ENCODE data around the gene KIFBP. TPM values are rescaled to one million over a fixed set of nuclear protein-coding genes. Genes with fewer than 3 reads are reported as not detected.
A peak's percentile ranks its signal among the peaks of the same experiment; 100 is the strongest.
"Not testable (repeated sequence)": the region's sequence is repeated elsewhere in the genome, so short reads cannot be mapped to it uniquely, and the experiment has no call there.

KIFBP gene
- total RNA-seq (2014; rRNA removed; shearing (Covaris generic)): 32.0 and 35.2 TPM in 2 replicates

- peak; percentile 98 for DNase-seq (ENCODE audit: low spot score)
These were observed at the start of gene KIFBP for GRCh38 chr10:68988530-68989316. Gene KIFBP (plus strand): TSS chr10:68988803. CDS start chr10:68988833, 30 bp downstream.

- no peak for DNase-seq (ENCODE audit: low spot score)
These were observed 49.7 kb upstream of the KIFBP start for GRCh38 chr10:68938884-68939283.

- not testable (repeated sequence) for DNase-seq (ENCODE audit: low spot score)
These were observed 47.7 kb upstream of the KIFBP start for GRCh38 chr10:68940917-68941316.

- DNase-seq (ENCODE audit: low spot score): no peak
These were observed 38.0 kb upstream of the KIFBP start for GRCh38 chr10:68950598-68950997.

- no peak for DNase-seq (ENCODE audit: low spot score)
These were observed 33.7 kb upstream of the KIFBP start for GRCh38 chr10:68954904-68955303.

GRCh38 chr10:68955355-68955831 is 33.2 kb upstream of the KIFBP start:
- no peak for DNase-seq (ENCODE audit: low spot score)

- peak; percentile 92 for DNase-seq (ENCODE audit: low spot score)
These were observed 32.6 kb upstream of the KIFBP start, which contains the start of gene DDX21 for GRCh38 chr10:68955832-68956532. Gene DDX21 (plus strand): TSS chr10:68956170. CDS start chr10:68956226, 56 bp downstream.

GRCh38 chr10:68957284-68957615 is 31.4 kb upstream of the KIFBP start:
- no peak for DNase-seq (ENCODE audit: low spot score)

GRCh38 chr10:68957654-68958053 is 30.9 kb upstream of the KIFBP start:
- DNase-seq (ENCODE audit: low spot score): no peak

- no peak for DNase-seq (ENCODE audit: low spot score)
These were observed 28.7 kb upstream of the KIFBP start for GRCh38 chr10:68959695-68960527.

GRCh38 chr10:68963151-68963550 is 25.5 kb upstream of the KIFBP start:
- no peak for DNase-seq (ENCODE audit: low spot score)

- no peak for DNase-seq (ENCODE audit: low spot score)
These were observed 14.6 kb upstream of the KIFBP start for GRCh38 chr10:68973975-68974374.

GRCh38 chr10:68975936-68976473 is 12.6 kb upstream of the KIFBP start:
- DNase-seq (ENCODE audit: low spot score): not testable (repeated sequence)

- DNase-seq (ENCODE audit: low spot score): not testable (repeated sequence)
These were observed 8.9 kb upstream of the KIFBP start for GRCh38 chr10:68979738-68980137.

GRCh38 chr10:68981074-68981473 is 7.5 kb upstream of the KIFBP start:
- no peak for DNase-seq (ENCODE audit: low spot score)

GRCh38 chr10:68982389-68982788 is 6.2 kb upstream of the KIFBP start:
- no peak for DNase-seq (ENCODE audit: low spot score)

GRCh38 chr10:68987611-68988010 is 992 bp upstream of the KIFBP start:
- no peak for DNase-seq (ENCODE audit: low spot score)

GRCh38 chr10:68989317-68989990 is 851 bp downstream of the KIFBP start:
- no peak for DNase-seq (ENCODE audit: low spot score)

- no peak for DNase-seq (ENCODE audit: low spot score)
These were observed 4.2 kb downstream of the KIFBP start for GRCh38 chr10:68992636-68993440.

GRCh38 chr10:68997211-68997610 is 8.6 kb downstream of the KIFBP start:
- DNase-seq (ENCODE audit: low spot score): no peak
